Measurements from ENCODE around the gene SLC27A4.

- no peak for TF ChIP-seq CTCF (conservative IDR thresholded peaks at IDR 0.05 in 1 of 2, IDR thresholded peaks at IDR 0.05 in 1 of 2; ENCODE audit: extremely low read depth in 1 of 2, insufficient read depth in 1 of 2, low read depth in 1 of 2, low read length in 2 of 2)
- TF ChIP-seq EZH2 (IDR thresholded peaks at IDR 0.05; ENCODE audit: borderline replicate concordance, low read length), result no peak
These were observed 43.0 kb upstream of the SLC27A4 start for GRCh38 chr9:128297221-128297773.
